Spleen (tissue), 11 donors: ENCODE results near the gene RPEL1. TPM values are rescaled to one million over a fixed set of nuclear protein-coding genes. Genes with fewer than 3 reads are reported as not detected.

Experiments
- DNase-seq: peaks from one replicate; pipeline ENCODE4 v3.0.0-alpha.2; 2020
- H3K27ac ChIP-seq, 8 donors: fragments of 200-600 bp; sonication (generic) in 7 of 8; 1 replicate in 4 of 8; 2 replicates in 4 of 8; pipeline versions ENCODE4 v1.5.0 to v1.8.0; 2016 to 2021; ENCODE audit warnings: inconsistent platforms in 4 of 8, mild to moderate bottlenecking in 4 of 8, moderate library complexity in 1 of 8
- H3K27me3 ChIP-seq, 7 donors: fragments of 200-600 bp; sonication (generic) in 6 of 7; replicated peaks in 1 of 7; 1 replicate in 4 of 7; 2 replicates in 3 of 7; pipeline versions ENCODE4 v1.5.0 to v1.8.0; 2016 to 2021; ENCODE audit warnings: inconsistent platforms in 3 of 7, mild to moderate bottlenecking in 1 of 7
- H3K36me3 ChIP-seq, 6 donors: fragments of 200-600 bp; sonication (generic) in 5 of 6; 1 replicate in 4 of 6; 2 replicates in 2 of 6; pipeline versions ENCODE4 v1.5.0 to v1.8.0; 2016 to 2021; ENCODE audit warnings: inconsistent platforms in 2 of 6
- H3K4me1 ChIP-seq, 6 donors: fragments of 200-600 bp; sonication (generic) in 5 of 6; 1 replicate in 3 of 6; 2 replicates in 3 of 6; pipeline versions ENCODE4 v1.5.0 to v1.8.0; 2016 to 2021; ENCODE audit warnings: inconsistent platforms in 3 of 6
- H3K4me3 ChIP-seq, 8 donors: fragments of 200-600 bp; sonication (generic) in 7 of 8; 1 replicate in 4 of 8; 2 replicates in 4 of 8; pipeline versions ENCODE4 v1.5.0 to v1.8.0; 2016 to 2021; ENCODE audit warnings: inconsistent platforms in 4 of 8, mild to moderate bottlenecking in 4 of 8, moderate library complexity in 2 of 8
- H3K9me3 ChIP-seq, 8 donors: fragments of 200-600 bp; sonication (generic) in 7 of 8; 1 replicate in 4 of 8; 2 replicates in 4 of 8; pipeline versions ENCODE4 v1.5.0 to v1.8.0; 2016 to 2021; ENCODE audit warnings: inconsistent platforms in 4 of 8
- CTCF ChIP-seq, 11 experiments: fragments of 200-600 bp in 7 of 11; fragments of 450-650 bp in 4 of 11; sonication (generic) in 4 of 11; IDR thresholded peaks in 8 of 11; conservative IDR thresholded peaks in 3 of 11; 1 replicate in 7 of 11; 2 replicates in 4 of 11; pipeline versions ENCODE4 v1.4.0 to v1.8.0; 2016 to 2021; ENCODE audit warnings: antibody characterized with exemption in 11 of 11, inconsistent platforms in 4 of 11, mild to moderate bottlenecking in 1 of 11
- POLR2A ChIP-seq, 3 donors: fragments of 450-650 bp; IDR thresholded peaks; one replicate each; pipeline ENCODE4 v1.5.1; 2017; ENCODE audit warnings: antibody characterized with exemption in 3 of 3, mild to moderate bottlenecking in 1 of 3
- POLR2AphosphoS5 ChIP-seq, 3 donors: sonication (generic); formaldehyde crosslinking; IDR thresholded peaks; one replicate each; pipeline ENCODE4 v1.5.1; 2017; ENCODE audit warnings: antibody characterized with exemption in 3 of 3
- WGBS, 5 donors: extraction: QIAGEN DNeasy Blood & Tissue Kit in 3 of 5; methylation state at CpG; one replicate each; pipeline versions ENCODE4 v1.1.5 to v1.1.7; 2013 to 2018; 5-methylcytosine and 5-hydroxymethylcytosine counted together
- intact Hi-C: fragments of 100-400 bp; cut with DNase I; formaldehyde crosslinking; loops from one replicate; pipeline ENCODE4 v1.15.0; 2023; ENCODE audit warnings: low total_unique reads
- polyA plus RNA-seq, 3 donors: library from polyadenylated mRNA; stranded (reverse); fragments of 200-250 nt; gene quantifications; one replicate each; pipeline ENCODE4 v1.2.1, GENCODE V29; 2013
- total RNA-seq, 7 donors: library from RNA; depleted of rRNA in 3 of 7; stranded (reverse); fragments of >200 nt in 3 of 7; fragmentation: NEBNext Ultra II Directional in 4 of 7; extraction: Animal tissue kit (Norgen Biotek cat#: 25700) in 4 of 7; gene quantifications; one replicate each; pipeline versions ENCODE4 v1.1.0 to v1.2.1, GENCODE V29; 2016 to 2021
- donor health status: healthy with polysubstance abuse.
- donor health status: DM: no; HTN: no; CAD: no; lungs with moderate emphysema.
- donor health status: DM: no; HTN: no; CAD: no.
- donor health status: Bipolar disorder and iron deficiency.
- donor health status: healthy.
- donor health status: DM: no; HTN: no; CAD: no.
- donor health status: DM: yes; HTN: yes; CAD: no.

Gene RPEL1
- total and polyA plus RNA-seq, 10 donors = 0.23 TPM; not detected in 9

- H3K36me3 ChIP-seq = no peaks in the 10 kb centered on the region
- TF ChIP-seq POLR2AphosphoS5 (IDR thresholded peaks at IDR 0.05) = no peak
- no peak for TF ChIP-seq CTCF (IDR thresholded peaks at IDR 0.05 in 8 of 11, conservative IDR thresholded peaks at IDR 0.05 in 3 of 11)
- no peak for TF ChIP-seq POLR2A (IDR thresholded peaks at IDR 0.05)
- WGBS, 5 donors = 64 to 68% (median 67%) methylated on average over 7 of the region's 7 CpGs
- H3K4me3 ChIP-seq = no peak overlapping the region
- intact Hi-C loops = no loop called here
- no peaks in the 10 kb centered on the region for H3K27me3 ChIP-seq
- no peaks in the 10 kb centered on the region for H3K9me3 ChIP-seq
- no peak for DNase-seq
- H3K4me1 ChIP-seq = peaks cover 0 to 11% (median 0%) of the 10 kb centered on the region in 6 donors
- peak overlapping the region in 1 of 8 donors; percentile 9 for H3K27ac ChIP-seq
These were observed 12.8 kb upstream of the RPEL1 start for GRCh38 chr10:103232772-103233488.

GRCh38 chr10:103235775-103236174, 9.9 kb upstream of the RPEL1 start:
- H3K36me3 ChIP-seq = no peaks in the 10 kb centered on the region
- WGBS, 5 donors = 93 to 99% (median 94%) methylated on average over 2 of the region's 2 CpGs
- no peak overlapping the region for H3K4me3 ChIP-seq
- H3K27ac ChIP-seq = no peak overlapping the region
- H3K9me3 ChIP-seq = no peaks in the 10 kb centered on the region
- no peak for TF ChIP-seq POLR2AphosphoS5 (IDR thresholded peaks at IDR 0.05)
- TF ChIP-seq POLR2A (IDR thresholded peaks at IDR 0.05) = no peak
- TF ChIP-seq CTCF (IDR thresholded peaks at IDR 0.05 in 8 of 11, conservative IDR thresholded peaks at IDR 0.05 in 3 of 11) = no peak
- no peaks in the 10 kb centered on the region for H3K27me3 ChIP-seq
- intact Hi-C loops = no loop called here
- peaks cover 0 to 40% (median 14%) of the 10 kb centered on the region in 6 donors for H3K4me1 ChIP-seq
- no peak for DNase-seq

- 69 to 87% (median 80%) methylated on average over 11 of the region's 11 CpGs for WGBS, 5 donors
- Histone ChIP-seq H3K4me3 (no peak overlapping the region), H3K27ac (peak overlapping the region in 2 of 8 donors; percentile 44 to 58), H3K27me3 (no peaks in the 10 kb centered on the region), H3K9me3 (no peaks in the 10 kb centered on the region), H3K36me3 (no peaks in the 10 kb centered on the region), H3K4me1 (peaks cover 0 to 48% (median 21%) of the 10 kb centered on the region in 6 donors)
- no peak for DNase-seq
- TF ChIP-seq POLR2AphosphoS5 (IDR thresholded peaks at IDR 0.05) (no peak), CTCF (IDR thresholded peaks at IDR 0.05 in 8 of 11, conservative IDR thresholded peaks at IDR 0.05 in 3 of 11) (no peak), POLR2A (IDR thresholded peaks at IDR 0.05) (no peak)
- intact Hi-C loops = no loop called here
These were observed 7.0 kb upstream of the RPEL1 start for GRCh38 chr10:103238506-103239252.
